Uterus (tissue), 4 donors: ENCODE data around the gene KIAA1210. TPM values are rescaled to one million over a fixed set of nuclear protein-coding genes. Genes with fewer than 3 reads are reported as not detected.

Source experiments
- DNase-seq, 2 donors: peaks; one replicate each; pipeline ENCODE4 v3.0.0-alpha.2; 2019 to 2020
- H3K27ac ChIP-seq, 2 donors: fragments of 200-600 bp; sonication (generic); 1 replicate in 1 of 2; 2 replicates in 1 of 2; pipeline ENCODE4 v1.5.1; 2016 to 2018
- H3K27me3 ChIP-seq, 2 donors: fragments of 200-600 bp; sonication (generic); one replicate each; pipeline ENCODE4 v1.5.1; 2018 to 2019; ENCODE audit warnings: control low read depth in 1 of 2
- H3K36me3 ChIP-seq, 2 donors: fragments of 200-600 bp; sonication (generic); one replicate each; pipeline ENCODE4 v1.5.1; 2019; ENCODE audit warnings: control low read depth in 1 of 2
- H3K4me1 ChIP-seq, 2 donors: fragments of 200-600 bp; sonication (generic); one replicate each; pipeline ENCODE4 v1.5.1; 2018 to 2019; ENCODE audit warnings: control low read depth in 1 of 2
- H3K4me3 ChIP-seq, 2 donors: fragments of 200-600 bp; sonication (generic); 1 replicate in 1 of 2; 2 replicates in 1 of 2; pipeline ENCODE4 v1.5.1; 2018 to 2019; ENCODE audit warnings: mild to moderate bottlenecking in 1 of 2
- H3K9me3 ChIP-seq, 2 donors: fragments of 200-600 bp; sonication (generic); one replicate each; pipeline ENCODE4 v1.5.1; 2019; ENCODE audit warnings: control low read depth in 1 of 2
- CTCF ChIP-seq, 4 experiments: fragments of 200-600 bp in 2 of 4; fragments of 450-650 bp in 2 of 4; sonication (generic) in 2 of 4; IDR thresholded peaks; one replicate each; pipeline ENCODE4 v1.5.1; 2016 to 2019; ENCODE audit warnings: antibody characterized with exemption in 4 of 4, mild to moderate bottlenecking in 2 of 4, moderate library complexity in 1 of 4
- POLR2A ChIP-seq, 2 donors: fragments of 450-650 bp; IDR thresholded peaks; one replicate each; pipeline ENCODE4 v1.6.1; 2016; ENCODE audit warnings: antibody characterized with exemption in 2 of 2, mild to moderate bottlenecking in 1 of 2, moderate library complexity in 1 of 2
- intact Hi-C: fragments of 100-400 bp; cut with DNase I; formaldehyde crosslinking; loops from one replicate; pipeline ENCODE4 v1.15.1; 2023; ENCODE audit warnings: low total_unique reads
- total RNA-seq, 4 donors: library from RNA; depleted of rRNA in 3 of 4; stranded (reverse); fragments of >200 nt in 3 of 4; gene quantifications; one replicate each; pipeline versions ENCODE4 v1.1.0 to v1.2.4, GENCODE V29; 2014 to 2023
- donor health status: DM: yes; HTN: yes; CAD: no.

KIAA1210 gene
- total RNA-seq, 4 donors from 2014 or later, result 6.7 TPM; not detected in 3

DNA sequence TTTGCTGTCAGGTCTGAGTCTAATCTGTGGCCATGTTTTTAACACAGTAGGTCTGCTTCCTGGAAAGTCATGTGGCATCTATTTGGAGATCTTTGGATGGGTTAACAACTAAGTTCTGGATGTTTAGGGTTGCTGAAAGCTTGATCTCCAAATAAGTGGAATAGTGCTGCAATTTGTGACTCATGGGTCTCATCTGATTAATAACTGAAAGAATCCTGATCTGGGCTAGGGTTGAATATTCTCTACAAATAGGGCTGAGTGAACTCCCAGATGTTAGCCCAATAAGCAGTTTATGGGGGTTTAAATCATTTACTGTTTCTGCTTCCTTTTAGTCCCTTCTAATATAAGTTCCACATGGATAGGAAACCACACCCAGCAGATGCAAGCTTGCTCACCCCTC lies 31.7 kb downstream of the KIAA1210 start:
- no peaks in the 10 kb centered on the region for H3K9me3 ChIP-seq
- intact Hi-C loops, result no loop called here
- no peak overlapping the region for H3K4me3 ChIP-seq
- no peak for TF ChIP-seq CTCF (IDR thresholded peaks at IDR 0.05)
- TF ChIP-seq POLR2A (IDR thresholded peaks at IDR 0.05), result no peak
- no peaks in the 10 kb centered on the region for H3K27me3 ChIP-seq
- no peaks in the 10 kb centered on the region for H3K36me3 ChIP-seq
- no peak overlapping the region for H3K27ac ChIP-seq
- no peak for DNase-seq
- H3K4me1 ChIP-seq, result no peaks in the 10 kb centered on the region

GRCh38 chrX:119094819-119095218 lies 32.8 kb downstream of the KIAA1210 start:
- intact Hi-C loops, result no loop called here
- Histone ChIP-seq H3K27ac (no peak overlapping the region), H3K9me3 (no peaks in the 10 kb centered on the region), H3K4me3 (no peak overlapping the region), H3K4me1 (no peaks in the 10 kb centered on the region), H3K27me3 (no peaks in the 10 kb centered on the region), H3K36me3 (no peaks in the 10 kb centered on the region)
- no peak for DNase-seq
- TF ChIP-seq POLR2A (IDR thresholded peaks at IDR 0.05) (no peak), CTCF (IDR thresholded peaks at IDR 0.05) (no peak)

DNA sequence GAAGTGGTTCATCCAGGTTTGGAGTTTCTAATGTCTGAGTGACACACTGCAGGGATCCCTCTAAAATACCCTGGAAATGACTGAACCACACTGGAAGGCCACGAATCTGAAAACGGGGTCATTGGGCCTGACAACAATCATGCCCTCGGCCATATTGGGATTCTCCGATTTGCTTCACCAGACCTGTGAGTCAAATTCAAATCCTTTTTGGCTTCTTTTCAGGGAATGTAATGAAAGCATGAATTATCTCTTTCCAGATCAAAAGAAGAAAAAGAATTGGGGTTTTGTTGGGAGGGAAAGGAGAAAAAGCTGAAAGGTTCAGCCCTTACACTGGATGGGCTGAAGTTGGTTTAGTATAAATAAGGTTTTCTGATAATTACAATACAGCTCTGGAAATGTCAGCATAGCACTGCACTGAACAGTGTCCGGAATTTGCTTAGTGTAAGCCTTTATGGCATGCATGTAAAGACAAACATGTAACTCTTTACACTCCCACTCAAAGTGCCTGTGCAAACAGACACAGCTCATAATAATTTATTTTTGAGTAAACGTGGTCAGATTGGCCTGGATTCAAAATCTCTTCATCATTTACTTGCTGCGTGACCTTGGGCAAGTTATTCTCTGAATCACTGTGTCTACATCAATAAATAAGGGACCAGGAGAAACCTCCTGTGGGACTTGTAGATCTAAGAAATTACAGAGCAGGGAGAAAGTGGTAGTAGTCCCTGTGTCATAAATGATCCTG lies 33.4 kb downstream of the KIAA1210 start:
- H3K27ac ChIP-seq, result no peak overlapping the region
- DNase-seq, result no peak
- H3K9me3 ChIP-seq, result no peaks in the 10 kb centered on the region
- TF ChIP-seq POLR2A (IDR thresholded peaks at IDR 0.05) (no peak), CTCF (IDR thresholded peaks at IDR 0.05) (no peak)
- no peaks in the 10 kb centered on the region for H3K4me1 ChIP-seq
- no peaks in the 10 kb centered on the region for H3K27me3 ChIP-seq
- intact Hi-C loops, result no loop called here
- no peak overlapping the region for H3K4me3 ChIP-seq
- no peaks in the 10 kb centered on the region for H3K36me3 ChIP-seq

- Histone ChIP-seq H3K27me3 (no peaks in the 10 kb centered on the region), H3K27ac (no peak overlapping the region), H3K4me1 (no peaks in the 10 kb centered on the region), H3K36me3 (no peaks in the 10 kb centered on the region), H3K4me3 (no peak overlapping the region), H3K9me3 (no peaks in the 10 kb centered on the region)
- TF ChIP-seq CTCF (IDR thresholded peaks at IDR 0.05), result no peak
- TF ChIP-seq POLR2A (IDR thresholded peaks at IDR 0.05), result no peak
- DNase-seq, result no peak
- intact Hi-C loops, result no loop called here
These were observed 37.0 kb downstream of the KIAA1210 start for GRCh38 chrX:119090627-119091026.

DNA sequence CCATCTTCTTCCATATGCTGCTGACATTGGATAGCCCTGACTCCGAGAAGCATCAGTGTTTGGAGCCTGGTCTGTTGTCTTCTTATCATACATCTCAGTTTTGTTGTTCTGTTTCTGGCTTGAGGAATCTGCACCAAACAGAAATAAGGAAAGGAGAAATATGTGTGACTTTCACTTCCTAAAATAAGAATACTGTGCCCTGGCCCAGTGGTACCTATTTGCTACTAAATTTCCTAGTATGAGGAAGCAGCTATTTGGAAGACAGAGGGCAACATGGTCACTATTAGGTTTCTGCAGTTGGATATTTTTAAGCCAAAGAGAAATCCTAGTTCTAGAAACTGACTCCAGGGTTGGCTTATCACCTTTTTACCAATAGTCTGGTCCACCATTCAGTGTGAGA lies 38.0 kb downstream of the KIAA1210 start:
- intact Hi-C loops, result no loop called here
- Histone ChIP-seq H3K4me1 (no peaks in the 10 kb centered on the region), H3K27me3 (no peaks in the 10 kb centered on the region), H3K27ac (no peak overlapping the region), H3K36me3 (no peaks in the 10 kb centered on the region), H3K9me3 (no peaks in the 10 kb centered on the region), H3K4me3 (no peak overlapping the region)
- TF ChIP-seq POLR2A (IDR thresholded peaks at IDR 0.05) (no peak), CTCF (IDR thresholded peaks at IDR 0.05) (no peak)
- DNase-seq, result no peak
